Thymus (tissue), 11 donors: ENCODE results near the gene NEUROG2. TPM values are rescaled to one million over a fixed set of nuclear protein-coding genes. Genes with fewer than 3 reads are reported as not detected.
"Not testable (repeated sequence)": the region's sequence is repeated elsewhere in the genome, so short reads cannot be mapped to it uniquely, and the experiment has no call there.

Source experiments
- DNase-seq, 9 donors: peaks; one replicate each; pipeline ENCODE4 v3.0.0-alpha.2; 2013; ENCODE audit warnings: low spot score in 9 of 9, low read depth in 6 of 9, missing footprints in 1 of 9
- H3K27ac ChIP-seq, 2 donors: one replicate each; pipeline ENCODE4 v1.5.1; 2013; ENCODE audit warnings: control low read depth in 1 of 2, low read depth in 1 of 2, low read length in 1 of 2, mild to moderate bottlenecking in 1 of 2, moderate library complexity in 1 of 2
- H3K27me3 ChIP-seq, 2 donors: one replicate each; pipeline ENCODE4 v1.5.1; 2013; ENCODE audit warnings: low read length in 1 of 2; ENCODE audit not compliant: control insufficient read depth in 2 of 2, insufficient read depth in 1 of 2
- H3K36me3 ChIP-seq, 2 donors: one replicate each; pipeline ENCODE4 v1.5.1; 2013; ENCODE audit warnings: low read length in 1 of 2, mild to moderate bottlenecking in 1 of 2, moderate library complexity in 1 of 2; ENCODE audit not compliant: control insufficient read depth in 2 of 2, insufficient read depth in 2 of 2
- H3K4me1 ChIP-seq, 2 donors: one replicate each; pipeline ENCODE4 v1.5.1; 2013; ENCODE audit warnings: low read length in 2 of 2; ENCODE audit not compliant: control insufficient read depth in 2 of 2, insufficient read depth in 2 of 2
- H3K4me3 ChIP-seq, 2 donors: one replicate each; pipeline ENCODE4 v1.5.1; 2013; ENCODE audit warnings: low read length in 2 of 2, control low read depth in 1 of 2, mild to moderate bottlenecking in 1 of 2
- H3K9me3 ChIP-seq, 2 donors: one replicate each; pipeline ENCODE4 v1.5.1; 2013; ENCODE audit warnings: low read length in 1 of 2, mild to moderate bottlenecking in 1 of 2; ENCODE audit not compliant: control insufficient read depth in 2 of 2, insufficient read depth in 1 of 2
- WGBS: extraction: QIAGEN DNeasy Blood & Tissue Kit; methylation state at CpG from one replicate; pipeline ENCODE4 v1.1.7; 2013; 5-methylcytosine and 5-hydroxymethylcytosine counted together
- polyA plus RNA-seq: library from polyadenylated mRNA; stranded (reverse); fragments of 200-250 nt; gene quantifications from one replicate; pipeline ENCODE4 v1.2.3, GENCODE V29; 2013
- total RNA-seq: library from RNA; stranded (reverse); fragments of 120-200 nt; gene quantifications from one replicate; pipeline ENCODE4 v1.2.4, GENCODE V29; 2013
- donor health status: healthy.

NEUROG2 gene
- total and polyA plus RNA-seq, 2 donors = 0.02 TPM; not detected in 1

DNA sequence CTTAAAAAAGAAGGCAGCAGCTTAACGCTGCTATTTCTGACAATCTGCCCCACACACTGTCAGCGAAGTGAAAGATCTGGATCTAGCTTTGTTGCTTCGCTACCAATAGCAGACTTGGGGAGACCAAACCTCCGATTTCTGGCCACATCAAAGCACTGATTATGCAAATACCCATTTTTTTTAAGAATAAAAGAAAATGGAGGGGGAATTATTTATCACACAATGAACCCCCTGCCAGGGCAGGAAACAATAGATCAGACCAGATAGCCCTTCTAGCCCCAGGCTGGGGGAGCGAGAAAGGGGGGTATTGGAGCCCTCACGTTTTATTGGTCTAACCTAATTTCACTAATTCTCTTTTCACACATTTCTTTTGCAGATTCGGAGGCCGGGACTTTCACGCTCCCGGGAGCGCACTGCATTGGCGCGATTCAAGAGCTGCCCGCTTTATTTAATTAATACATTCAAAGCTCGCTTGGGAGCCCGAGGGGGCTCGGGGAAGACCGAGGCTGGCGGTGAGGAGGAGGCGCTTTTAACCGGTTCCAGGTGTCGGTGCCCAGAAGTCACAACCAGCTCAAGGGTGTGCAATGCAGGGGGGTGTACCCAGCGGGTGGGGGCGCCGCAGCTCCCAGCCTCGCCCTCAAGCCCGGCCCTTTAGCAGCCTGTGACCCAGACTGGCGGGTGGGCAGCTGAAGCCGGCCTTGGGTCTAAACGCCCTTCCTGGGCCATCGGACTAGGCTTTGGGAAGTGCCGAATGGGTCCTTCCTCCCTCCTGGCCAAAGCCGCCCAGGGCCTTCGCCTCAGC is 5.5 kb downstream of the NEUROG2 start:
- H3K4me3 ChIP-seq = no peak overlapping the region
- peaks cover 5 to 35% of the 10 kb centered on the region in 2 donors for H3K4me1 ChIP-seq
- no peak overlapping the region for H3K27ac ChIP-seq
- peak in 1 of 9 donors; percentile 20 for DNase-seq
- H3K27me3 ChIP-seq = peaks cover 68 to 100% of the 10 kb centered on the region in 2 donors
- H3K9me3 ChIP-seq = peaks cover 0 to 12% of the 10 kb centered on the region in 2 donors
- H3K36me3 ChIP-seq = no peaks in the 10 kb centered on the region
- WGBS = 6% methylated on average over 34 of the region's 34 CpGs

DNA sequence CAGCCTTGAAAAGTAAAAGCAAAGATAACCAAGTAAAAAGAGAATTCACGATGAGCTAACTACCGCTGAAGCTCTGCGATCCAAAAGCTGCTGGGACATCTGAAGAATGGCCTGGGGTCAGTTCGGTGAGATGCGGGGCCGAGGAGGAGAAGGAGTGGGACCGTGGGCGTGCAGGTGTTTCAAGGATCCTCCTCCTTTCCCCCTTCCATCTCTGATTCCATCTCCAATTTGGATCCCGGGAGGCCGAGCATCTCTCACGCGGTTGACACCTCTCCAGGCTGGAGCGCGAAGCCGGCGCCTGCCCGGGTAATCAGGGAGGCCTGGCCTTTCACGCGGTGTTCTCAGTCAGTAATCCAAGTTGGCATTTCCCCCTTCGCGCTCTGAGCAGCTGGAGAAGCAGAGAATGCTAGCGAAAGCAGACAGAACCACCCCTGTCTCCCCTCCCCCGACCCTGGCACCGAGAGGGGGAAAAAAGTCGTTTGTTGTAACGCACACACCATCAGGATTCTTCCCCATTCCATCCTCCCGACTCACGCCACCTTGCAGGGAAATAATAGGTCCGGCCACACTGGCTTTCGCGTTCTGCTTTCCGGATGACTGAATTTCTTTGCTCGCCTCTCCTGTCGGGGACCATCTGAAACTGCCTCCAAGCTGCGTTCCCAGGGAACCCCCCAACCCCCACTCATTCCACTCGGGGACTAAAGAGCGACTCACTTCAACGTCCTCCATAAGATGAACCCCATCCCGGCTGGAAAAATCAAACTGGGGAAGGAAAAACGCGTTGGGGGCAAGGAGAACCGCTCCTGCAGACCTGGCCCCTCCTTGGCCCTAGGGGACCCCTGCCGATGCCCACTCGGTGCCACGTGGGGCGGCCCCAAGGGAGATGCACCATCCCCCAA is 6.5 kb downstream of the NEUROG2 start:
- peak in 1 of 9 donors; percentile 10 for DNase-seq
- Histone ChIP-seq H3K4me3 (no peak overlapping the region), H3K9me3 (peaks cover 0 to 12% of the 10 kb centered on the region in 2 donors), H3K36me3 (no peaks in the 10 kb centered on the region), H3K4me1 (peaks cover 2 to 26% of the 10 kb centered on the region in 2 donors), H3K27ac (no peak overlapping the region), H3K27me3 (peaks cover 63 to 96% of the 10 kb centered on the region in 2 donors)
- 5% methylated on average over 46 of the region's 46 CpGs for WGBS

GRCh38 chr4:112508356-112508755 is 7.6 kb downstream of the NEUROG2 start:
- peaks cover 57 to 88% of the 10 kb centered on the region in 2 donors for H3K27me3 ChIP-seq

DNA sequence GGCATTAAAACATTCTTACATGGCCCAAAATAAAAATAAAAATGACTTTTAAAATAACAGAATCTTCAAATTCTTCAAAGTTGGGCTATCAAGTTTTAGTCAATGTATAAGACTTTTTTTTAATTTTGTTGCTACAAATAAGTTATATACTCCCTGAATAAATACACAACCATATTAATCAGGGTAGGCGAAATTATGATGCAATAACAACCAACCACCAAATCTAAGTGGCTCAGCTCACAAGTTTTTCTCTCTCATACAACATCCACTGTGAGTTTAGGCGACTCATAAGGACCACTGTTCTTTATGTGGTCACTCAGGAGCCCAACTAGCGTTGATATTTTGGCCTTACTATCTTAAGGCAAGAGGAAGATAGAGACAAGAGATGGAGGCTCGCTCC is 11.2 kb downstream of the NEUROG2 start:
- Histone ChIP-seq H3K27me3 (peaks cover 26 to 64% of the 10 kb centered on the region in 2 donors), H3K27ac (no peak overlapping the region), H3K9me3 (peaks cover 0 to 6% of the 10 kb centered on the region in 2 donors), H3K36me3 (no peaks in the 10 kb centered on the region), H3K4me3 (no peak overlapping the region), H3K4me1 (peaks cover 0 to 7% of the 10 kb centered on the region in 2 donors)
- WGBS = 94% methylated on average over 4 of the region's 4 CpGs
- DNase-seq = no peak

More at GRCh38 chr4:112508356-112508755, 7.6 kb downstream of the NEUROG2 start:
- H3K9me3 ChIP-seq = peaks cover 0 to 12% of the 10 kb centered on the region in 2 donors
- no peaks in the 10 kb centered on the region for H3K36me3 ChIP-seq
- H3K4me1 ChIP-seq = peaks cover 2 to 22% of the 10 kb centered on the region in 2 donors
- H3K4me3 ChIP-seq = no peak overlapping the region
- no peak for DNase-seq
- no peak overlapping the region for H3K27ac ChIP-seq
- 12% methylated on average over 6 of the region's 6 CpGs for WGBS

- Histone ChIP-seq H3K27ac (no peak overlapping the region), H3K9me3 (no peaks in the 10 kb centered on the region), H3K36me3 (no peaks in the 10 kb centered on the region), H3K4me3 (no peak overlapping the region), H3K27me3 (peaks cover 10 to 45% of the 10 kb centered on the region in 2 donors), H3K4me1 (no peaks in the 10 kb centered on the region)
- DNase-seq = no peak
- 82% methylated on average over 5 of the region's 5 CpGs for WGBS
Observed at GRCh38 chr4:112502871-112503270, 13.1 kb downstream of the NEUROG2 start.

GRCh38 chr4:112492321-112492720 is 23.7 kb downstream of the NEUROG2 start:
- WGBS = 93% methylated on average over 7 of the region's 7 CpGs
- Histone ChIP-seq H3K4me3 (no peak overlapping the region), H3K36me3 (no peaks in the 10 kb centered on the region), H3K27me3 (no peaks in the 10 kb centered on the region), H3K27ac (no peak overlapping the region), H3K9me3 (peaks cover 0 to 7% of the 10 kb centered on the region in 2 donors), H3K4me1 (no peaks in the 10 kb centered on the region)
- no peak for DNase-seq

- H3K36me3 ChIP-seq, H3K27me3 ChIP-seq, H3K4me1 ChIP-seq, DNase-seq, H3K9me3 ChIP-seq, H3K4me3 ChIP-seq, H3K27ac ChIP-seq: not testable (repeated sequence)
- WGBS = 93% methylated on average over 3 of the region's 3 CpGs
Observed at GRCh38 chr4:112490808-112491207, 25.2 kb downstream of the NEUROG2 start.

DNA sequence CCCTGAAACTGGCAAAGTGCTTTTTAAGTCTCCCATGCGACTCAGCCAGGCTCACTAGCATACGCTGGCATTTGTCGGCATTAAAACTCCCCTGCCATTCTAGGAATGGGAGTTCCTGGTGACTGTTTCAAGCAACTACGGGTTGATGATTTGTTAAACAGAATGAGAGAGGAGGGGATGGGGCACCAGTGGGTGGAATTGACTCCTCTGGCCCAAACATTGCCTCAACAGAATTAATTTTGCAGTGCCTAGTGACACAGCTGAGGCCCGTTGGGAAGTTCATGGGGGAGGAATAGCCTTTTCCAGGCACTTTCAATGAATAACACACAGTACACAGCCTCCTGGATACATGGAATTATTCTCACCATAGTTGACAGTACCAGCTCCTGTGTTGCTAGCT is 30.1 kb downstream of the NEUROG2 start:
- DNase-seq = no peak
- WGBS = 88% methylated on average over 5 of the region's 5 CpGs
- peaks cover 1 to 11% of the 10 kb centered on the region in 2 donors for H3K9me3 ChIP-seq

GRCh38 chr4:112473985-112474384 is 42.0 kb downstream of the NEUROG2 start:
- no peak for DNase-seq
- 97% methylated on average over 2 of the region's 2 CpGs for WGBS

More for the DNA sequence above, 30.1 kb downstream of the NEUROG2 start:
- Histone ChIP-seq H3K4me3 (no peak overlapping the region), H3K27me3 (no peaks in the 10 kb centered on the region), H3K4me1 (no peaks in the 10 kb centered on the region), H3K27ac (no peak overlapping the region), H3K36me3 (no peaks in the 10 kb centered on the region)

More at GRCh38 chr4:112473985-112474384, 42.0 kb downstream of the NEUROG2 start:
- Histone ChIP-seq H3K36me3 (no peaks in the 10 kb centered on the region), H3K4me1 (no peaks in the 10 kb centered on the region), H3K27ac (no peak overlapping the region), H3K9me3 (no peaks in the 10 kb centered on the region), H3K27me3 (no peaks in the 10 kb centered on the region), H3K4me3 (no peak overlapping the region)
